Kidney epithelial cell (primary cell): ENCODE measurements around the gene GZF1. TPM values are rescaled to one million over a fixed set of nuclear protein-coding genes. Genes with fewer than 3 reads are reported as not detected.
A peak's percentile ranks its signal among the peaks of the same experiment; 100 is the strongest.

Experiments
- DNase-seq: peaks from one replicate; pipeline ENCODE4 v3.0.0-alpha.2; 2010; ENCODE audit warnings: low read depth
- H3K27me3 ChIP-seq: 2 replicates; pipeline ENCODE4 v1.6.0; 2011; ENCODE audit warnings: low read length; ENCODE audit not compliant: control insufficient read depth, insufficient read depth
- H3K36me3 ChIP-seq: 2 replicates; pipeline ENCODE4 v1.5.1; 2011; ENCODE audit warnings: low read length; ENCODE audit not compliant: control insufficient read depth, insufficient read depth
- H3K4me3 ChIP-seq: 2 replicates; pipeline ENCODE4 v1.5.1; 2011; ENCODE audit warnings: low read depth, mild to moderate bottlenecking, control low read depth, low read length
- total RNA-seq: library from RNA; depleted of rRNA; stranded (reverse); fragments of >200 nt; gene quantifications from 2 replicates; pipeline ENCODE4 v1.2.3, GENCODE V29; 2015
- TF ChIP-seq, protein P1 (sequence below): IDR thresholded peaks from 2 replicates; pipeline ENCODE4 v1.5.1; 2011; ENCODE audit warnings: mild to moderate bottlenecking, moderate library complexity, low read length, control low read depth, inconsistent platforms; ENCODE audit not compliant: insufficient read depth, poor library complexity, severe bottlenecking

The GZF1 gene
- total RNA-seq, 1 donor from 2014 or later = 13.0 TPM

DNA sequence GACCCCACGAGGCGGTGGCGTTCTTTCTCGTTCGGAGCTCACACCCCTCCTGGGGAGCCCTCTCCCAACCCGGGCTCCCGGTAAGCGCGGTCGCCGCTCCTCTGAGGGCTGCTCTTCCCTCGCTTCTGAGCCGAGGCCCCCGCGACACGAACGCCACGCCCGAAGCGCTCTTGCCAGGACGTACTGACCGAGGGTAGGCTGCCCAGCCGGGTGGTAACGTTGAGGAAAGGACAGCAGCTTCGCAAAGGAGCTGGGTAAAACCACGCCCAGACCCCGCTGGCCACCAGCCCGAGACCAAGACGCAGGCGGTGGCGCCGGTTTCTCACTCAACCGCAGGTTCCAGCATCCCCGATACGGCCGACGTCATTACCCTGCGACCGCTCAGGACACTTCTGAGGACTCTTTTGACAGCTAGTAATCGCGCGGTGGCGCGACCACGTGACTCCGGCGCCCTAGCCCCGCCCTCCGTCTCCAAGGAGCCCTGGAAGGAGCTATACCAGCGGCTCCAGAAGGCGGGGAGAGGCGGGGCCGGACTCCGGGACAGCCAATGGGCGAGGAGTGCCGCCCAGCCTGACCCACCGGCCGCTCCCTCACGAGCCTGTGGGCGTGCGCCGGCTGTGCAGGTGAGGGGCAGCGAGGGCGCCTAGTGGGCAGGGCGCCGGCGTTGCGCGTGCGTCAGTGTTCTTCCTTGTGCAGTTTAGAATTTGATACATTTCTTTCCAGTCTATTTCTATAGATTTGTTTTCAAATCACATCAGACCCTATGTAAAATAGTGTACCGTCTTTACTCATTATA is 4.0 kb upstream of the GZF1 start:
- TF ChIP-seq, protein P1, sequence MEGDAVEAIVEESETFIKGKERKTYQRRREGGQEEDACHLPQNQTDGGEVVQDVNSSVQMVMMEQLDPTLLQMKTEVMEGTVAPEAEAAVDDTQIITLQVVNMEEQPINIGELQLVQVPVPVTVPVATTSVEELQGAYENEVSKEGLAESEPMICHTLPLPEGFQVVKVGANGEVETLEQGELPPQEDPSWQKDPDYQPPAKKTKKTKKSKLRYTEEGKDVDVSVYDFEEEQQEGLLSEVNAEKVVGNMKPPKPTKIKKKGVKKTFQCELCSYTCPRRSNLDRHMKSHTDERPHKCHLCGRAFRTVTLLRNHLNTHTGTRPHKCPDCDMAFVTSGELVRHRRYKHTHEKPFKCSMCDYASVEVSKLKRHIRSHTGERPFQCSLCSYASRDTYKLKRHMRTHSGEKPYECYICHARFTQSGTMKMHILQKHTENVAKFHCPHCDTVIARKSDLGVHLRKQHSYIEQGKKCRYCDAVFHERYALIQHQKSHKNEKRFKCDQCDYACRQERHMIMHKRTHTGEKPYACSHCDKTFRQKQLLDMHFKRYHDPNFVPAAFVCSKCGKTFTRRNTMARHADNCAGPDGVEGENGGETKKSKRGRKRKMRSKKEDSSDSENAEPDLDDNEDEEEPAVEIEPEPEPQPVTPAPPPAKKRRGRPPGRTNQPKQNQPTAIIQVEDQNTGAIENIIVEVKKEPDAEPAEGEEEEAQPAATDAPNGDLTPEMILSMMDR = no peak
- Histone ChIP-seq H3K27me3 (no peaks in the 10 kb centered on the region), H3K4me3 (peak overlapping the region; percentile 71), H3K36me3 (peaks cover 2% of the 10 kb centered on the region)
- peak; percentile 96 for DNase-seq

DNA sequence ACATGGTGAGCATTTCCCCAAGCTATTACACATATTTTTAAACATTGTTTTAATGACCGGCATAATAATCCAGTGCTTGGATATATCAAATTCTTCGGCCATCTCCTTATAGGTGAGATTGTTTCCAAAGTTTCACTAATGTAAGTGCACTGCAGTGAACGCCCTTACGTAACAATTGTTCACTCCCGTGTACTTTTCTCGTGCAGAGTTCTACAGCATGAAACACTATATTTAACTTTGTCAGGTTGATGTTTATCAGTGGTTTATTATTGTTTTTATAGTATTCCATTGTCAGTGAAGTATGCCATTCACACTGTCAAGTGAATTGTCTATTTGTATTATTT is 3.4 kb upstream of the GZF1 start:
- H3K4me3 ChIP-seq = peak overlapping the region; percentile 30
- H3K36me3 ChIP-seq = peaks cover 2% of the 10 kb centered on the region
- no peak for DNase-seq
- H3K27me3 ChIP-seq = no peaks in the 10 kb centered on the region
- TF ChIP-seq, protein P1 = no peak

DNA sequence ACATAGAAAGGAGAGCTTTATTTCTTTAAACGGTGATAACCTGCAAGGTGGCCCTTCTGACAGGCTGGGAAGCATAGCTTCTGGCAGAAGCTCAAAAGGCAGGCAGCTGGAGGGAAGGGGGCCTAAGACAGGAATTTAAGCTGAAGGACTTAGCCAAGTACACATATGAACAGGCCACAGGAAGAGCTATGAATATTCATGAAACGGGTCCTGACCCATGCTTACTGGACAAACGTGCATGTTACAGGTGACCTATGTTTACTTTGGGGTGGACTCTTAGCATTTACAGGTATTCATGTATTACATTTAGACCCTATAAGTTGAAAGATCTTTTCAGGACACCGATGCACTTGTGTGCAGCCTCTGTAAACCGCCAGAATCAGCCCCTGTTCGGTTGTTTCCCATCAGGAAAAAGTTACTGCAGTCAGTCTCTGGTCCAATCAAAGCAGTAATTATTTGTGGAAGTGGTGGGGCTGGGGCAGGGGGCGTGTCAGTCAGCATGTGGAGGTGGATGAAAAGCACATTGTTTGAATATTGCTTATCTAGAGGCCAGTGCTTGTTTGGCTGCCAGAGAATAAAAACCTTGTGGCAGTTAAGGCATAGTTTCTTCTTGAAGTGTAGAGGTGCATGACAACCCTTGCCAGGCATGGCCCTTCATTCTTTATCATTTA is 2.9 kb upstream of the GZF1 start:
- TF ChIP-seq, protein P1 = no peak
- no peak for DNase-seq
- Histone ChIP-seq H3K36me3 (peaks cover 2% of the 10 kb centered on the region), H3K4me3 (no peak overlapping the region), H3K27me3 (no peaks in the 10 kb centered on the region)

DNA sequence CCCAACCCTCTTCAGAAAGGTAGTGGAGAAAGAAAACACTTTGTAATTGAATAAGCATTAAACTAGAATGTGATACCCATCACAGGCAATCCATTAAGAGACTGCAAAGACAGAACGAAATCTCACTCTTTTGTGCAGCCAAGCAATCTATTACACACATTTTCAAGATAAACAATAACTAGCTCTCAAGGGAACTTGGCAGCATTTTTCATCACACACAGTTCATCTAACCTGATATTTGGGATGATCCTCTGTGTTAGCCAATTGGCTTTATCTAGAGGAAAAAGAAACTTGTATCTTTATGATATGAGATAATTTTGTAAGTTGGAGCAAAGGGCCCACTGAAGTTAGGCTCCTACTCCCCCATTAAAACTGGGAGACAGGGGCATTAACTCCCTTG is 1.5 kb upstream of the GZF1 start:
- Histone ChIP-seq H3K36me3 (peaks cover 2% of the 10 kb centered on the region), H3K4me3 (no peak overlapping the region), H3K27me3 (no peaks in the 10 kb centered on the region)
- DNase-seq = no peak
- TF ChIP-seq, protein P1 = no peak

DNA sequence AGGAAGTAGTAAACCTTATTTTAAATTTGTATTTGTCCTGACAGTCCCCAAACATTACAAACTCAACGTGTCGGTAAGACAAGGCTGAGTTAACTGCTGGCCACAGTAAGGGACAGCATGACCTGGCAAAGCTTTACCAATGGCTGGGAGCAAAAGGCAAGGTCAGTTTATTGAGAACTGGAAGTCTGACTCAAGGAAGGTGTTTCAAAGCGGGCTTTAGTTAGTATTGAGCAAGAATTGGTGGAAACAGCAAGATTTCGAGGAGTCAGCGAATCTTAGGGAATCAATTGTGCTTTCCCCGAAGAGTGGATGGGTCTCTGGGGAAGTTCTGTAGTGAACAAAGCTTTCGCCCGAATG is 885 bp upstream of the GZF1 start:
- Histone ChIP-seq H3K4me3 (peak overlapping the region; percentile 82), H3K36me3 (peaks cover 2% of the 10 kb centered on the region), H3K27me3 (no peaks in the 10 kb centered on the region)
- no peak for DNase-seq
- TF ChIP-seq, protein P1 = no peak
